GM21381 (cell line): ENCODE data around the gene CDK13.

Experiments used
- ATAC-seq: cut with Tn5 transposase; IDR thresholded peaks from one replicate; pipeline ENCODE4 v1.9.1; 2021; ENCODE audit warnings: mild to moderate bottlenecking, moderate library complexity; ENCODE audit not compliant: unreplicated experiment

The CDK13 gene

DNA sequence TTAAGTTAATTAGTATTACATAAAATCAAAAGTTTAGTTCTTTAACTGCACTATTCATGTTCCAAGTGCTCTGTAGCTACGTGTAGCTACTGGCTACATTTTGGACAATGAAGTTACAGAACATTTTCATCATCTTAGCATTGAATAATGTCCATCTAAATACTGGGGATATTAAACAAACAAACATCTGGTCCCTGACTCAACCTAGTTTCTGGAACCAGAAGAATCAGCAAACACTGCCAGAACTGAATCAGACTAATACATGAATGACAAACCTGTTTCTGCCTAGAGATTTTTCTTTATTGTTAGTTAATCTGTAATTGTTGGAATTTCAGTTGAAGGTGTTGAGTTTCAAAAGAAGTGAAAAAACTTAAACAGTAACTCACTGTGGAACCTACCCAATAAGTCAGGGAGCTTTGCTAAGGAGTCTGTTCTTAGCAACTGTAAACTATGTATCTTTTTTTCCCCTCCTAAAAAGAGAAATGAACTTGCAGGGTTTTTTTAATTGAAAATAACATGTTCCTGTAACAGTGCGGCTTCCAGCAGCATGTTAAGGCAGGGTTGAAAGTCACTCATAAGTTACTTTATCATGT is 58.3 kb downstream of the CDK13 start:
- ATAC-seq = no peak

- no peak for ATAC-seq
Measured at GRCh38 chr7:40009301-40009700, 59.2 kb downstream of the CDK13 start.

GRCh38 chr7:40014376-40014775 is 64.3 kb downstream of the CDK13 start:
- ATAC-seq = no peak

DNA sequence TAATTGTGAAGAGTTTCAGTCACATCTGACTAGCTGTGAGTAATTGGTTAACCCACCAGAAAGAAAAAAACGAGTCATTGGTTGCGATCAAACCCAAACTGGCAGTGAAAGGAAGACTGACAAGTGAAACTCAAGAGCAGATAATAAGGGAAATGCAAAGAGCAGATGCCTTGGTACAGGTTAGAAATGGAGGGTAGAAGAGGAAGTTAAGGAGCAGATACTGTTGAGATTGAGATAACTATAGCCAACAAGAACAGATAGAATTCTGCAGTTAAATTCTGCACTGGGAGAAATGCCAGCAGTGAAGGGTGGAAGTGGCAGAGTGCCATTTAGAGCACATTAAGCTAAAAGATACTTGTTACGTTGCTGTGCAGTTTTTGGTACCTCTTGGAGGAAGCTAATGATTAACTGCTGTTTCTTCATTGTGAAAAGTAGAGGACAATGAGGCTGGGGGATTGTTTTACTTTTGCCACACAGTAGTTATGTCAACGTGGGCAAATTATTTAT is 65.8 kb downstream of the CDK13 start:
- ATAC-seq = peak; percentile 89

DNA sequence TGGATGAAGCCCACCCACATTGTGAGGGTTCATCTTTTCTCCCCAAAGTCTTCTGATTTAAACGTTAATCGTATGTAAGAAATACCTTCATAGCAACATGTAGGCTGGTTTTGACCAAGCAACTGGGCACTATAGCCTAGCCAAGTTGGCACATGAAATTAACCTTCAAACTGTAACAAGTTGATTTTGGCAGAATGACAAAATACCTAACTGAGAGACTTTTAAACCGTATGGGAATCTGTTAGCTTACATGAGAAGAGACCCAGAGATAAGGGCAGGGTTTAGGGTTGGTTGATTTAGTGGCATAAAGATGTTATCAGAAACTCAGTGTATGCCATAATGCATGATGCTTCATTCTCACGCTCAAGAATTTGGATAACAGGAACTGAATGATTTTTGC is 69.5 kb downstream of the CDK13 start:
- ATAC-seq = no peak

GRCh38 chr7:40024048-40024447 is 74.0 kb downstream of the CDK13 start:
- ATAC-seq = no peak

- no peak for ATAC-seq
Measured at GRCh38 chr7:40024841-40025240, 74.8 kb downstream of the CDK13 start.

DNA sequence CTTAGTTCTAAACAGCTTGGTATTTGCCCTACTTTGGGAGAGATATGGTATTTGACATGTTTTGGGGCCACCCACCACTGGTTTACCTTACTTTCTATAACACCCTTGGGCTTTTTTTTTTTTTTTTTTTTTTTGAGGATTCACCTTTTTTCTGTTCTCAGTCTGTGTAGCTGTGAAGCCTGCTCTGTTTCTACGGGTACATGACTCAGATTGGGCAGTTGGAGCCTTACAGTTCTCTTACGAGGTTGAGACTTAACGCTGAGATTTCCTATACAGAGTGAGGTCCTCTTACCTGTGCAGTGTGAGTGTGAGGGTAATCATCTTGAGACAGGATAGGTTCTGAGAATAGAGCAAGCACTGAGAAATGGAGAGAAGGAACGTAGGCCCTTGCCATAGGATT is 77.5 kb downstream of the CDK13 start:
- ATAC-seq = no peak

DNA sequence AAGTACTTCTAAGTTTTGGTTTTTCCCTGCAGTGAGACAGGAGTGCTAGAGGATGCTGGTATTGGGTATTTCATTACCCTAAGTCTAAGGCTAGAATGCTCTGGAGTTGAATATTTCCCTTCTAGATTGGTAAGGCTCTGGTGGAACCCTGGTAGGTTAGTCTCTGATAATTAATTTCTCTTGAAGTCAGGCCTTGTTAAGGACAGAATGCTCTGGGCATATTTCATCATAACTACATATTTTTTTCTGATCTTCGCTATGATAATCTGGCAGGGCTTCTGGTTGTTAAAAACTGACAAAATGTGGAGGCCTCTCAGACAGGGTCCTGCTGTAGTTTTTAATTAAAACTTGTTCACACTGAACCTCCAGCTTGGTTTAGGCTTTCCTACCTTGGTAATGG is 83.8 kb downstream of the CDK13 start:
- no peak for ATAC-seq

- ATAC-seq = no peak
Measured at GRCh38 chr7:40041456-40041855, 91.4 kb downstream of the CDK13 start.

GRCh38 chr7:40043164-40043563 is 93.1 kb downstream of the CDK13 start:
- no peak for ATAC-seq

GRCh38 chr7:40047661-40048060 is 97.6 kb downstream of the CDK13 start:
- no peak for ATAC-seq

- ATAC-seq = no peak
Measured at GRCh38 chr7:40057292-40057691, 107.2 kb downstream of the CDK13 start.

GRCh38 chr7:40058026-40058425 is 108.0 kb downstream of the CDK13 start:
- no peak for ATAC-seq

DNA sequence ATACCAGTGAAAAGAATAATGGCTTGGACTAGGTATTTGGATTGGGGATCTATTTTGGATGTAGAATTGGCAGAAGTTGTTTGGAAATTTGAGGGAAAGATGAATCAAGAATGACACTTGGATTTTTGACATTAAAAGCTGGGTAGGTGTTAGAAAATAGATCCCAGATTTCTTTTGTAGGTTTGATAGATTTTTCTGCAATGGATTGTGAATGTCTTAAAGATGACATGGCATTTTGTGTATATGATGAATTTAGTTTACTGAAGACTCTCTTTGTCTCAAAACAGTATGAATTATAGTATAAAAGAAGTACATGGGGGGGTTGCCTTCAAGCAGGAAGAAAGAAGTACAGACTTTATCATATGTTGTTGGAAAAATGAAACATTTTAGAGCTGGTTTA is 108.6 kb downstream of the CDK13 start:
- ATAC-seq = no peak

DNA sequence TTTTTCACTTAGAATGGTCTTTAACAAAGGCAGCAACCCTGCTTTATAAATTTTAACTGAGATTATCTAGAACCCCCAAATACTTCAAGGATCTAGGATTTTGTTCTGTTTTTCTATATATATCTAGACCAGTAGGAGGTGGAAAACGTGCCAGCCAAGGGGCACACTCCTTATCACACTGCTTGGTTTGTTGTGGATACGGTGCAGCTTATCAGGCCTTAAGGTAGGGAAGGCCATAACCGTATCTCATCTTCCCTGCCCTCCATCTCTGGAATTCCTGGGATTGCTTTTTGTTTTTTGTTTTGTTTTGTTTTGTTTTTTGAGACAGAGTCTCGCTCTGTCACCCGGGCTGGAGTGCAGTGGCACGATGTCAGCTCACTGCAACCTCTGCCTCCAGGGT is 109.0 kb downstream of the CDK13 start:
- ATAC-seq = no peak

DNA sequence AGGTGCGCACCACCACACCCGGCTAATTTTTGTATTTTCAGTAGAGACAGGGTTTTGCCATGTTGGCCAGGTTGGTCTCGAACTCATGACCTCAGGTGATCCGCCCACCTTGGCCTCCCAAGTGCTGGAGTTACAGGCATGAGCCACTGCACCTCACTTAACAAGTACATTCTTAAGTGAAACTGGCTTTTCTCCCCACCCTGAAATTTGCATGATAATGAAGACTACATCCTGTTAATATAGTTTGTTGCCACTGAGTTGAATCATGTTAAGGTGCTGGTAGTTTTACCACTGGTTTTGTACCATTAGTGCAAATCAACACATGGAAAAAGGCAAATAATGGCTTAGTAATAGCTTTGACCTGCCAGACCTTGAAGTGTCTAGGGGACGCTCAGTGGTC is 122.2 kb downstream of the CDK13 start:
- no peak for ATAC-seq

DNA sequence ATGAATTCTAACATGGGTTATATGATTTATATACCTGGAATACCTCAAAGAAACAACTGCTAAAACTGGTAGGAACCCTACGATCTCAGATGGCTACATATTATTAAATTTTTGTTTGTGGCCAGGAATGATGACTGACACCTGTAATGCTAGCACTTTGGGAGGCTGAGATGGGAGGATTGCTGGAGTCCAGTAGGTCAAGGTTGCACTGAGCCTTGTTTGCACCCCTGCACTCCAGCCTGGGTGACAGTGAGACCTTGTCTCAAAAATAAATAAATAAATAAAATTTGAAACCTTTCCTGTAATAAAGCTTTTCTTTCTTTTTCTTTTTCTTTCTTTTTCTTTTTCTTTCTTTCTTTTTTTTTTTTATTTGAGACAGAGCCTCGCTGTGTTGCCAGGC is 123.2 kb downstream of the CDK13 start:
- no peak for ATAC-seq

DNA sequence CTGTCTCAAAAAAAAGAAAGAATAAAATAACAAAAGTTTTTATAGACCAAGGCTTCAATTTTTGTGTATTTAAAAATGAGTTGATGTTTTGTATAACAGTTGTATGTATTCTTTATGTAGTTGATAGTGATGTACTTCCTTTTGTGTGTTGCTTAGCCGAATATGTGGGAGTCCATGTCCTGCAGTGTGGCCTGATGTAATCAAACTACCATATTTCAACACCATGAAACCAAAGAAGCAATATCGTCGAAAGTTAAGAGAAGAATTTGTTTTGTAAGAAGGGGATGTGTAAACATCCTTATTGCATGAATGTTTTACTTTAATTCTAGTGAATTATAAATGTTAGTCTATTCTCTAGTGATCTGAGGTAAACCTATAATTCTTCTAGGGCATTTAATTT is 127.8 kb downstream of the CDK13 start:
- ATAC-seq = no peak

DNA sequence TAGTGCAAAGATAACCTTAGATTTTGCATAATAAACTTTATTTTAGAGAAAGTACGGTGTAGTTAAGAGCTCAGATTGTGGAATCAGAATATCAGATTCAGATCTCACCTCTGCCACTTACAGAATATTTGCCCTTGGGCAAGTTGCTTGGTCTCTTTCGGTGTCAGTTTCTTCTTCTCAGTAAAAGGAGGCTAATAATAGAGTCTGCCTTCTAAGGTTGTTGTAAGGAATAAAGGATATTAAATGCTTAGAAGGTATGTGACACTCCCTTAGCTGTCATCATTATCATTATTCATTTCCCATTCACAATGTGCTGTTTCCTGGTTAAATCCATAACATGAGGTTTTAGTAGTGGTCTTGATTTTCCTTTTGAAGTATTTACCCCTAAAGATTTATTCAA is 142.1 kb downstream of the CDK13 start:
- ATAC-seq = no peak

- ATAC-seq = no peak
Measured at GRCh38 chr7:40093631-40094350, 143.7 kb downstream of the CDK13 start.

DNA sequence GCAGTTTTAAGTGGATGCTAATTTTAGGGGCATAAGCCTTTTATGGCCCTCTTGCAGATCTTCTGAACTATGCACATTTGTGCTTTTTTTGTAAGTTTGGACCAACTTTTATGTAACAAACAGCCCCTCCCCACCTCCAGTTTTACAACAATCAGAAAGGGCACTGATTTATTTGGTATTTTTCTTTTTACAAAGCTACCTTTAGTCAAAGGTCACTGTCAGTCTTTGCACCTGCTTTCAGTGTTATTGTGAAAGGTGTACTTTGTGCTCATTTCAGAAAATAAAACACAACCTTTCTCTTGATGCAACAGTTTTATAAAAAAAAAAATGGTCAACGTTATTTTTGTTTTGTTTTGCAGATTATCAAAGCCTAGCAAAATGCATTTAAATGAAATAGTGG is 145.2 kb downstream of the CDK13 start:
- ATAC-seq = no peak
